Activated CD8-positive, alpha-beta memory T cell treated with anti-CD3 and anti-CD28 coated beads for 4 hours (primary cell): ENCODE results near the gene UBE3B.

ENCODE experiments used
- DNase-seq, 2 donors: peaks; one replicate each; pipeline ENCODE4 v3.0.0-alpha.2; 2020; ENCODE audit warnings: low read depth in 2 of 2

Gene UBE3B

GRCh38 chr12:109532721-109533486 is 55.5 kb downstream of the UBE3B start:
- no peak for DNase-seq

DNA sequence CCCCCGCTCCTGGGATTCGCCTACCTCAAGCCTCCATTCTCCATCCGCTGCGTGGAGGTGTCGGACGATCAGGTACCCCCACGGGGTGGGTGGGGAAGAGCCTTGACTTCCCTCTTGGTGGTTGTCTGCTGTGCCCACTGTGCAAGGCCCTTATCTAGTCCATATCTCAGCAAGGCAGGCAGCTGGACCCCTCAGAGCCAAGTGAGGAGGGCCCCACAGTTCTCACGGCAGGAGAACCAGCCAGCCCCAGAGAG is 56.0 kb downstream of the UBE3B start:
- no peak for DNase-seq

DNA sequence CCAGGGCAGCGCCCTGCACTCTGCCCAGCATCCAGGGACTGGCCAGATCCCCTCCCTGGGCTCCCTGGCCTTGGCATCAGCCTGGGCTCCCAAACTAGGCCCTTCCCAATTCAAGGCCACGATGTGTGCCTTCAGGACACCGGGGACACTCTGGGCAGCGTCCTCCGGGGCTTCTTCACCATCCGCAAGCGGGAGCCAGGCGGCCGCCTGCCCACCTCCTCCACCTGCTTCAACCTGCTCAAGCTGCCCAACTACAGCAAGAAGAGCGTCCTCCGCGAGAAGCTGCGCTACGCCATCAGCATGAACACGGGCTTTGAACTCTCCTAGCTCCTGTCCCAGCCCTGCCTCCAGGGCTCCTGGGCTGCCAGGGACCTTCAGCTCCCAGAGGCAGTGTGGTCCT is 57.0 kb downstream of the UBE3B start:
- no peak for DNase-seq

- no peak for DNase-seq
Measured at GRCh38 chr12:109535231-109535862, 57.9 kb downstream of the UBE3B start.

- DNase-seq = no peak
Measured at GRCh38 chr12:109535863-109536250, 58.4 kb downstream of the UBE3B start.

DNA sequence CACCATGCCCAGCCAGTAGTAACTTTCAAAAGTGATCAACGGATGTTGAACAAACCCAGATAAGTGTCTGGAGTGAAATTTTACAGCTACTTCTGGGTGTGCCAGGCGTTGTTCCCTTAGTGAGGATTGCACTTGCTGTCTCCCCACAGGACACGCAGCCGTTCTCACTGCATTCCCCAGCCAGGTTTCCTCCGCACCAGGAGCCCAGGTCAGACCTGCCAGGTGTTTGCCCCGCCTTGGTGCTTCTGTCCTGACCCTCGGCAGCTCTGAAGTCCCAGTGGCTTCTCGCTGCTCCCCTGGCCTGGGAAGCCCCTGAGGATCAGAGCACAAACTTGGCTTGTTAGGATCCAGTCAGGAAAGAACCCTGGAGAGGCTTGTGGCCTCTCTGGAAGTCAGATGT is 59.7 kb downstream of the UBE3B start:
- no peak for DNase-seq

DNA sequence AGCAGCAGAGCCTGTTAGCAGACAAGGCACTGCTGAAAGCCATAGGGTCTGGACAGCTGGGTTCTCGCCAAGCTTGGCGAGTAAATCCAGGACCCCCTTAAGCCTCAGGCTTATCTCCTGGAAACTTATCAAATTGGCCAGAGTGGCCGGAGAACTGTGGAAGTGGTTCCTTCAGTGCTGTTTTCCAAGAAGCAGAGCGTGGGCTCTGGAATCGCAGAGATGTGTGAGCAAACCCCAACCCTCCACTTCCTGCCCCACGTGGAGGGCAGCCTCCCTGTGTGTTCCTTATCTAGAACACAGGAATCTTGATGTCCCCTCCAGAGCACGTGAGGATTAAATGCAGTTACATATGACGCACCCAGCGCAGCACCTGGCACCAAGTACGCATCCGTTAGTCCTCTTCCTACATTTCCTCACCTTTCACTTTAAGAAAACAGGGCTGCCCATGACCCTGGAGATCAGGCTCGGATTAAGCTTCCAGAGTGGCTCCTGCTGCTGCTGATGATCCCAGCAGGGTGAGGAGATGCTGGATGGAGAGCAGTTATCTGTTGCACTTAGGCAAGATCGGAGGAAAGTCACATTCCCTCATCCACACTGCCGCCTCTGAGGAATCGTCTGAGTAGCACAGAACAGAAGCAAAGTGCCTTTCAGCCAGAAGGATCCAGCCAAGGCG is 60.9 kb downstream of the UBE3B start:
- no peak for DNase-seq

GRCh38 chr12:109539508-109539907 is 62.1 kb downstream of the UBE3B start:
- DNase-seq = no peak

- DNase-seq = no peak
Measured at GRCh38 chr12:109540526-109541412, 63.3 kb downstream of the UBE3B start.

DNA sequence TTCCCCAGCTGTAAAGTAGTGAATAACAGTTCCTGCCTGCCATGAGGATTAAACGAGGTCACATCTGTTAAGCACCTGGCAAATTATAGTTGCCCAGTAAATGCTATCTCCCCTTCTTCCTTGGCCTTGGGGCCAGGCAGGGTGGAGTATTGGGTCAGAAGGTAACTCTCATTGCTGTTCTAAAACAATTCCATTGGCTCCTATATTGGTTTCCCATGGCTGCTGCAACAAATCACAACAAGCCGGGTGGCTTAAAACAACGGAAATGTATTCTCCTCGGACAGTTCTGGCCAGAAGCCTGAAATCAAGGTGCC is 63.9 kb downstream of the UBE3B start:
- no peak for DNase-seq

DNA sequence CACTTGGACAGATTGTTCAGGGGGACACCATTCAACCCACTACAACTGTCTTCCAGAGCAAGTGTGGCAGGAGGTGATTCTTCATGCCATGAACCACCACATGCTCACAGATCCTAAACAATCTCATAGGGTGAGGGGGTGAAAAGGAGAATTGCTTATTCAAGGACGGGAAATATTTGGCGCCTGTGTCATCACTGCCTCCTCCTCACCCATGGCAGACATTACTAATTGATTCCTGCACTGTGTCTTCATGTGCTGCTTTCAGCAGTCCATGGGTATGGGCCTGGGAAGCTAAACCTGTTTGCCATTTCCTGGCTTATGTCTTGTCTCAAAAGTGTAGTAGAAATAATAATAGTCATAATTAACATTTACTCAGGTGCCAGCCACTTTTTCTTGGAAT is 64.6 kb downstream of the UBE3B start:
- no peak for DNase-seq

GRCh38 chr12:109542876-109543275 is 65.4 kb downstream of the UBE3B start:
- no peak for DNase-seq

DNA sequence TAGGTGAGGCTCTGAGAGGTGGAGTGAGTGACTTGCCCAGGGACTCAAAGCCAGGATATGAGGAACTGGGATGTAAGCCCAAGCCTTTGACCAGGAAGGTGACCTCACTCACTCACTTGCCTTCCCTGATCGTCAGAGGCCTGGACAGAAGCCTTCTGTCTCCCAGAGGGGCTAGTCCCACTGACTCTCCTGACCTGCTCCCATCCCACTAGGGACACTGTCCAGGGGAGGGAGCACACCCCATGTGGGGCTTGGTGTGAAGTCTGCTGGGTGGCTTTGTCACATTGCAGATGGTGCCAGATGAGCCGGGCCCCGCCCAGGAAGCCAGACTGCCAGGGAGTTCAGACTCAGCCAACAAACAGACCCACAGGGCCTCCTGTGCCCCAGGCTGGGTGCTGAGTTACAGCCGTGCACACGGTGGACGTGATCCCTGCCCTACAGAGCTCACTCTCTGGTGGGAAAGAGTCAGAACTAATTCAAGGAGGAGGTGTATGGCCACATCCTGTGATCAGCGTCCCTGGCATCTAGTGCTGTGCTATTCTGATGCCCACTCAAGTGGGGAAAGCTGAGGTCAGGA is 67.6 kb downstream of the UBE3B start:
- DNase-seq = no peak

DNA sequence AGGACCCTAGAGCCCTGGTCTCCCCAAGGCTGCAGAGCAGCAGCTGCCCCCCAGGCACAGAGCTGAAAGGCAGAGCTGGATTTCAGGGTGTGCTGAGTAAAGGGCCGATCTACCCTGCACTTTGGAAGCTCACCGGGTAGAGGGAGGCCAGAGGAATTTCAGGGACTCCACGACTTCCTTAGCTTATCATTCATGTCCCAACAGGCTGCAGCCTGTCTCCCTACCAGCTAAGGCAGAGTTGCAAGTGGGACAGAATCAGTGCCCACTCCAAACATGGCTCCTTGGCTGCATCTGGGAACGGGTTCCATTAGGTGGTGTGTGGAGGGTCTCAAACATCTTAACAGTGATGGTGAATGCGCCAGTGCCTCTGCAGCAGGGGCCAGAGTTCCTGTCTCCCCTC is 68.4 kb downstream of the UBE3B start:
- DNase-seq = no peak

- DNase-seq = no peak
Measured at GRCh38 chr12:109547286-109547685, 69.9 kb downstream of the UBE3B start.

GRCh38 chr12:109548258-109548657 is 70.8 kb downstream of the UBE3B start:
- DNase-seq = no peak

GRCh38 chr12:109549613-109550270 is 72.3 kb downstream of the UBE3B start:
- DNase-seq = no peak

DNA sequence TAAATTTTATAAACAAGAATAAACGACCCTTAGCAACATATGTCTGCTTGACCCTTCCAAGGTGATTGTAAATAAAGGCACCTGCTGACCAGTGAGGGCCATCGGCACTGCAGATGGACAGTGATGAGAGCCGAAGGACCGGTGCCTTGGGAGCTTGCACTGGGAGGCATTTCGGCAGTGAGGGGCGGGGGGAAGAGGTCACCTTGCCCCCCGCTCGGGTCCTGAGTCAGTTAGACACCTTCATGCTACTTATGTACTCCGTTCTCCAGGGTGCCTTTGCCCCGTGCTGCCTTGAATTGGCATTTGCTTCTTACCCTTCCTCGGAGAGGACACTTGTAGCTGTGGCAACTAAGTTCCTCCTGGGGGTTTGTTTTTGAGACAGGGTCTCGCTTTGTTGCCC is 72.8 kb downstream of the UBE3B start:
- DNase-seq = no peak

DNA sequence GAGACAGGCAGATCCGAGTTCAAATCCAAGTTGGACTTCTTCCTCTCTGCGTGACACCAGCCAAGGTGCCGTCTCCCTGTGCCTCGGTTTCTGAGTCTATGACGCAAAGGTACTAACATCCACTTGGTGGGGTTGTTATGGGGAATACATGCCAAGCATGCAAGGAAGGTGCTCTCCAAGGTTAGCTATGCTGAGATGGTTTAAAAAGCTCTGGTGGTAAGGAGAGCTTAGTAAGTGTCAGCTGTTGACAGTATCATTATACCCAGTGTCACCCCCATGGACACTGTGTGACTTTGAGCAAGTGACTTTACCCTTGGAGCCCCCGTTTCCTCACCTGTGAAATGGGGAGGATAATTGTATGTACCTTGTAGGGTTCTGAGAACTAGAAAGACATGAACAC is 73.7 kb downstream of the UBE3B start:
- DNase-seq = no peak

DNA sequence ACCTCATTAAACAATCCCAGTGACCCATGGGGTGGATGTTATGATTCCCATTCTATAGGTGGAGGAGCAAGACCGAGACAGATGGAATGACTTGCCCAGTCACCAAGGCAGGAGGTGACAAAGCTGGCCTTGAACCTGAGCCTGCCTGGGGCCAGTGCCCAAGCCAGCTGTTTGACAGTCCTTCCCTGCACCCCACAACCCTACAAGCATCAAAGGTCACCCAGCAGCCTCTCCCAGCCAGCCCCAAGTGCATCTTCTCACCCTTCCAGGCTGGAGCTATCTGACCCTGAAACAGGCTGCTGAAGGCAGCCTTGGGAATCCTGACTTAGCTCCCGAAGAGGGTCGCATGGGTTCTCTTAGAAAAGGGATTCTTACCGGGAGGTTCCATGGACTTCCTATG is 75.5 kb downstream of the UBE3B start:
- no peak for DNase-seq

DNA sequence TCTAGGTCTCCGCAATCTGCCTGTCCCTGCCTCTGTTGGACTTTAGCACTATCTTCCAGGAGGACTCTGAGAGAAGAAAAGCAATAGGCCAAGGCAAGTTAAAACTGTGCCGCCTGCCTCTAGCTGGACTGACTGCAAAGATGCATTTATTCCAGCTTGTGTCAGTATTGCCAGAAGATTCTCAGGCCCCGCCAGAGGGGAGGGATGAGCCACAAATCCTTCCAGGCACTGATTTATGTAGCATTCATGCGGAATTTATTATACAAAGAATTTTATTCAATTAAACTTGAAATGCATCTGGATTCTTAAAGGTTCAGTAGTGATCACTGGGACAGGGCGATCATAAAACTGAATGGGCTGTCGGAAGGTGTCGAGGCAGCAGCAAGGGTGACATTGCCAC is 76.0 kb downstream of the UBE3B start:
- no peak for DNase-seq
